Endothelial cell of umbilical vein (primary cell): ENCODE results near the gene PRLR. TPM values are rescaled to one million over a fixed set of nuclear protein-coding genes. Genes with fewer than 3 reads are reported as not detected.
"Not testable (repeated sequence)": the region's sequence is repeated elsewhere in the genome, so short reads cannot be mapped to it uniquely, and the experiment has no call there.

Experiments used
- BruUV-seq: library from RNA; stranded (reverse); fragments of 400-500 nt; replicated peaks from 2 replicates; lab custom pipeline; 2021; lab: Mats Ljungman, UMichigan
- CTCF ChIA-PET: fragments of 300-600, 350-600 bp; sonication (Branson Sonifier 250); formaldehyde crosslinking; loops from one replicate; lab custom pipeline; 2021; ENCODE audit warnings: antibody characterized with exemption, inconsistent platforms; lab: Charles Lee
- POLR2A ChIA-PET: fragments of 300-600, 350-600 bp; sonication (Branson Sonifier 250); formaldehyde crosslinking; loops from one replicate; lab custom pipeline; 2021; ENCODE audit warnings: antibody characterized with exemption, inconsistent platforms; lab: Charles Lee
- DNase-seq: peaks from one replicate; pipeline ENCODE4 v3.0.0-alpha.2; 2011; ENCODE audit warnings: low read depth, low spot score
- FAIRE-seq: peaks from 2 replicates; lab custom pipeline; 2011; peaks lifted over from hg19 to GRCh38; lab: Jason Lieb, UNC
- H2AFZ ChIP-seq: 2 replicates; pipeline ENCODE4 v1.6.0; 2012; ENCODE audit warnings: low read depth, low read length, control low read depth, inconsistent platforms
- H3K27ac ChIP-seq: 2 replicates; pipeline ENCODE4 v1.5.1; 2011; ENCODE audit warnings: low read depth, mild to moderate bottlenecking, control low read depth, low read length, moderate library complexity; ENCODE audit not compliant: insufficient read depth
- H3K27me3 ChIP-seq, 2 experiments: 2 replicates each; pipeline versions ENCODE4 v1.6.0 to v1.6.1; 2011; ENCODE audit warnings: low read length in 2 of 2, mixed read lengths in 1 of 2; ENCODE audit not compliant: control insufficient read depth in 2 of 2, insufficient read depth in 2 of 2
- H3K36me3 ChIP-seq, 2 experiments: 2 replicates in 1 of 2; 3 replicates in 1 of 2; pipeline ENCODE4 v1.5.1; 2011; ENCODE audit warnings: low read length in 2 of 2, mild to moderate bottlenecking in 1 of 2, moderate library complexity in 1 of 2; ENCODE audit not compliant: control insufficient read depth in 2 of 2, insufficient read depth in 2 of 2; ENCODE audit errors: extremely low read depth in 1 of 2
- H3K4me1 ChIP-seq: 3 replicates; pipeline ENCODE4 v1.5.1; 2011; ENCODE audit warnings: mild to moderate bottlenecking, low read length; ENCODE audit not compliant: control insufficient read depth, insufficient read depth; ENCODE audit errors: extremely low read depth
- H3K4me2 ChIP-seq: 2 replicates; pipeline ENCODE4 v1.6.1; 2011; ENCODE audit warnings: low read length, control low read depth, mixed read lengths; ENCODE audit not compliant: insufficient read depth
- H3K4me3 ChIP-seq, 3 experiments: fragments of 200-600 bp in 1 of 3; sonication (generic), shearing (Covaris generic) in 1 of 3; replicated peaks in 1 of 3; 2 replicates each; pipeline ENCODE4 v1.5.1; 2011 to 2016; ENCODE audit warnings: control low read depth in 3 of 3, low read length in 3 of 3, mild to moderate bottlenecking in 2 of 3, inconsistent platforms in 1 of 3, low read depth in 1 of 3, moderate library complexity in 1 of 3; ENCODE audit not compliant: insufficient read depth in 1 of 3
- H3K79me2 ChIP-seq: 2 replicates; pipeline ENCODE4 v1.6.0; 2012; ENCODE audit warnings: low read length, inconsistent platforms; ENCODE audit not compliant: control insufficient read depth, insufficient read depth
- H3K9ac ChIP-seq: replicated peaks from 2 replicates; pipeline ENCODE3; 2011; ENCODE audit warnings: low read length, control low read depth; ENCODE audit not compliant: insufficient read depth; ENCODE audit errors: extremely low read depth
- H3K9me1 ChIP-seq: replicated peaks from 3 replicates; pipeline ENCODE4 v1.6.0; 2011; ENCODE audit warnings: mild to moderate bottlenecking, low read length; ENCODE audit not compliant: control insufficient read depth, insufficient read depth; ENCODE audit errors: extremely low read depth
- H3K9me3 ChIP-seq: replicated peaks from 2 replicates; pipeline ENCODE4 v1.5.1; 2012; ENCODE audit warnings: low read length, inconsistent platforms; ENCODE audit not compliant: control insufficient read depth, insufficient read depth
- H4K20me1 ChIP-seq: replicated peaks from 2 replicates; pipeline ENCODE3; 2011; ENCODE audit warnings: mild to moderate bottlenecking, low read length; ENCODE audit not compliant: control insufficient read depth, insufficient read depth; ENCODE audit errors: extremely low read depth
- EZH2 ChIP-seq: IDR thresholded peaks from 2 replicates; pipeline ENCODE4 v1.6.1; 2012; ENCODE audit warnings: borderline replicate concordance, low read depth, mild to moderate bottlenecking, moderate library complexity, low read length, inconsistent platforms; ENCODE audit not compliant: severe bottlenecking
- FOS ChIP-seq: IDR thresholded peaks from 2 replicates; pipeline ENCODE4 v1.6.1; 2011; ENCODE audit warnings: mild to moderate bottlenecking, low read length, moderate library complexity, borderline replicate concordance; ENCODE audit not compliant: insufficient read depth
- GATA2 ChIP-seq: IDR thresholded peaks from 2 replicates; pipeline ENCODE4 v1.7.0; 2011; ENCODE audit warnings: low read depth, mild to moderate bottlenecking, moderate library complexity, mixed read lengths, low read length; ENCODE audit not compliant: insufficient read length, insufficient read depth
- JUN ChIP-seq: IDR thresholded peaks from 2 replicates; pipeline ENCODE4 v1.6.1; 2011; ENCODE audit warnings: borderline replicate concordance, low read depth; ENCODE audit not compliant: insufficient read length, insufficient read depth
- MYC ChIP-seq: IDR thresholded peaks from one replicate; pipeline ENCODE4 v1.6.1; 2011; ENCODE audit warnings: mild to moderate bottlenecking, low read depth, low read length
- POLR2A ChIP-seq: IDR thresholded peaks from 2 replicates; pipeline ENCODE4 v1.6.1; 2012; ENCODE audit warnings: low read depth, mild to moderate bottlenecking, control low read depth, low read length
- POLR2AphosphoS5 ChIP-seq: IDR thresholded peaks from 2 replicates; pipeline ENCODE4 v1.6.1; 2012; ENCODE audit warnings: low read depth, mild to moderate bottlenecking, control low read depth, low read length, moderate library complexity; ENCODE audit not compliant: insufficient read depth
- dilution Hi-C: fragments of 300-500 bp; cut with MboI; formaldehyde crosslinking; loops from one replicate; pipeline ENCODE4 v1.15.0; 2019; ENCODE audit warnings: low sequenced_read_pairs; ENCODE audit not compliant: extremely low pct_ligation_motif_present
- intact Hi-C: fragments of 100-400 bp; cut with micrococcal nuclease; formaldehyde crosslinking; loops from one replicate; pipeline ENCODE4 v1.10.0; 2022
- polyA plus RNA-seq, 4 experiments: library from polyadenylated mRNA; depleted of rRNA in 3 of 4; stranded (reverse) in 3 of 4; unstranded in 1 of 4; fragments of >200 nt; gene quantifications; 2 replicates each; pipeline versions ENCODE4 v1.2.1 to v1.2.3, GENCODE V29; 2011 to 2012; ENCODE audit warnings: missing spikeins in 1 of 4
- total RNA-seq: library from RNA; stranded (reverse); gene quantifications from 2 replicates; pipeline ENCODE4 v1.2.3, GENCODE V29; 2021
- TF ChIP-seq, protein P1 (sequence below), 2 donors: IDR thresholded peaks; 1 replicate in 1 of 2; 2 replicates in 1 of 2; pipeline ENCODE4 v1.5.1; 2011; ENCODE audit warnings: low read length in 2 of 2, mild to moderate bottlenecking in 2 of 2, moderate library complexity in 2 of 2, control low read depth in 1 of 2, inconsistent platforms in 1 of 2, low read depth in 1 of 2; ENCODE audit not compliant: insufficient read depth in 1 of 2; ENCODE audit errors: extremely low read depth in 1 of 2
- TF ChIP-seq, protein P2 (sequence below): IDR thresholded peaks from 2 replicates; pipeline ENCODE4 v1.6.1; 2011; ENCODE audit not compliant: insufficient read depth, insufficient read length

PRLR gene
- total and polyA plus RNA-seq, 2 donors (not counting 3 experiments of a cell fraction or from before 2014, with no cell fraction given), result not detected

DNA sequence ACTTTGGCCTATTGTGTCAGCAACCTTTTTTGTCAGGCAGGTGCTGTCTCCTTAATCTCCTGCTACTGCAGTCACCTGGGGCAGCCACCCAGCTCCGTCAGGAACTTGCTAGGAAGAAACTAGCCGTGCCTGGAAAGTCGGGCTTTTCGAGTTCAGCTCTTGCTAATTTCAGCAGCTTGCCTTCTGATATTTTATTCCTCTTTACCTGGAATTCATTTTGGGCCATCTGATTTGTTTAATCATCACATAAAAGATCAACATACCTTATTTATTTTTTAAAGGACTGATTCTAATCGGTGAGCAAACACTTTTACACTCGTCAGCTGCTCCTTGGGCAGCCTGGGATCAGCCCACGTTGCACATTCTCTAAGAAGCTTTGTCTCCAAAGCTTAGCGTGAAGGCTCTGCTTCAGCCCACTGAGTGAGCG, 42.2 kb downstream of the PRLR start:
- H3K9me1 ChIP-seq, result no peaks in the 10 kb centered on the region
- H3K27ac ChIP-seq, result no peak overlapping the region
- no peak overlapping the region for H3K4me3 ChIP-seq
- ChIA-PET POLR2A (no interaction called here), CTCF (interaction anchor here (1.6 kb wide), 1 partner anchor 11 kb away, joined by 3 read pairs; no protein-coding TSS in a partner anchor)
- TF ChIP-seq, protein P1, sequence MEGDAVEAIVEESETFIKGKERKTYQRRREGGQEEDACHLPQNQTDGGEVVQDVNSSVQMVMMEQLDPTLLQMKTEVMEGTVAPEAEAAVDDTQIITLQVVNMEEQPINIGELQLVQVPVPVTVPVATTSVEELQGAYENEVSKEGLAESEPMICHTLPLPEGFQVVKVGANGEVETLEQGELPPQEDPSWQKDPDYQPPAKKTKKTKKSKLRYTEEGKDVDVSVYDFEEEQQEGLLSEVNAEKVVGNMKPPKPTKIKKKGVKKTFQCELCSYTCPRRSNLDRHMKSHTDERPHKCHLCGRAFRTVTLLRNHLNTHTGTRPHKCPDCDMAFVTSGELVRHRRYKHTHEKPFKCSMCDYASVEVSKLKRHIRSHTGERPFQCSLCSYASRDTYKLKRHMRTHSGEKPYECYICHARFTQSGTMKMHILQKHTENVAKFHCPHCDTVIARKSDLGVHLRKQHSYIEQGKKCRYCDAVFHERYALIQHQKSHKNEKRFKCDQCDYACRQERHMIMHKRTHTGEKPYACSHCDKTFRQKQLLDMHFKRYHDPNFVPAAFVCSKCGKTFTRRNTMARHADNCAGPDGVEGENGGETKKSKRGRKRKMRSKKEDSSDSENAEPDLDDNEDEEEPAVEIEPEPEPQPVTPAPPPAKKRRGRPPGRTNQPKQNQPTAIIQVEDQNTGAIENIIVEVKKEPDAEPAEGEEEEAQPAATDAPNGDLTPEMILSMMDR (IDR thresholded peaks at IDR 0.05; ENCODE audit: extremely low read depth in 1 of 2, insufficient read depth in 1 of 2, low read depth in 1 of 2, low read length in 2 of 2), result no peak
- no peak for TF ChIP-seq POLR2AphosphoS5
- no peak for TF ChIP-seq FOS
- TF ChIP-seq MYC, result no peak
- TF ChIP-seq POLR2A, result no peak
- no peak for TF ChIP-seq EZH2
- TF ChIP-seq, protein P2, sequence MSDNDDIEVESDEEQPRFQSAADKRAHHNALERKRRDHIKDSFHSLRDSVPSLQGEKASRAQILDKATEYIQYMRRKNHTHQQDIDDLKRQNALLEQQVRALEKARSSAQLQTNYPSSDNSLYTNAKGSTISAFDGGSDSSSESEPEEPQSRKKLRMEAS, result no peak
- no peak for TF ChIP-seq GATA2
- TF ChIP-seq JUN, result no peak
- no peak for FAIRE-seq
- dilution Hi-C loops (no loop called here), intact Hi-C loops (no loop called here)
- no peak overlapping the region for H3K4me2 ChIP-seq
- no peaks in the 10 kb centered on the region for H3K79me2 ChIP-seq
- no peaks in the 10 kb centered on the region for H3K9me3 ChIP-seq
- no TSS peak for BruUV-seq
- no peaks in the 10 kb centered on the region for H3K4me1 ChIP-seq
- H4K20me1 ChIP-seq, result no peaks in the 10 kb centered on the region
- no peak for DNase-seq
- no peaks in the 10 kb centered on the region for H3K27me3 ChIP-seq
- no peak overlapping the region for H3K9ac ChIP-seq
- H2AFZ ChIP-seq, result no peak overlapping the region
- H3K36me3 ChIP-seq, result no peaks in the 10 kb centered on the region

DNA sequence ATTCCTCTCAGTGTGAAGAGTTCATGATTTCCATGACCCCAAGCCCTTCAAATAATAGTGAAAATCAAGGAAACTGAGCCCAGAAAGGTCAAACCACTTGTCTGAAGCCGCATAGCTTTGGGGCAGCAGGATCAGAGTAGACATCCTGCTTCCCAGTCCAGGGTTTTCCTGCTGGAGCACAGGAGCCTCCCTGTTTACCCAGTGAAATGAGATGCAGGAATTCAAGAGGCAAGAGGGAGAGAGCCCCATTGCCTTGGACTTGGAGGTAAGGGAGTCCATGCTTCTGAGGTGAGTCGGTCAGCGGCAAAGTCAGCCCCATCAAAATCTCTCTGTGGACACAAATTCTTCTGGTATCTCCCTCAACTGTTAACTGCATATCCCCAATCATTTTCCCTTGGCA, 42.7 kb downstream of the PRLR start:
- H3K4me3 ChIP-seq, H2AFZ ChIP-seq, H3K4me2 ChIP-seq, DNase-seq, H3K9me1 ChIP-seq, H3K9me3 ChIP-seq, H3K36me3 ChIP-seq, FAIRE-seq, H3K79me2 ChIP-seq, H4K20me1 ChIP-seq, H3K27ac ChIP-seq, H3K27me3 ChIP-seq, BruUV-seq, H3K4me1 ChIP-seq, dilution Hi-C loops, POLR2A ChIA-PET, H3K9ac ChIP-seq, intact Hi-C loops: not testable (repeated sequence)
- CTCF ChIA-PET, result interaction anchor here (1.6 kb wide), 1 partner anchor 11 kb away, joined by 3 read pairs; no protein-coding TSS in a partner anchor
